GM18508 (cell line): ENCODE results near the gene CLCN6.
"Not testable (repeated sequence)": the region's sequence is repeated elsewhere in the genome, so short reads cannot be mapped to it uniquely, and the experiment has no call there.

Experiments
- ATAC-seq: cut with Tn5 transposase; IDR thresholded peaks from one replicate; pipeline ENCODE4 v1.9.1; 2021; ENCODE audit warnings: moderate number of reproducible peaks; ENCODE audit not compliant: insufficient read depth, unreplicated experiment

CLCN6 gene

DNA sequence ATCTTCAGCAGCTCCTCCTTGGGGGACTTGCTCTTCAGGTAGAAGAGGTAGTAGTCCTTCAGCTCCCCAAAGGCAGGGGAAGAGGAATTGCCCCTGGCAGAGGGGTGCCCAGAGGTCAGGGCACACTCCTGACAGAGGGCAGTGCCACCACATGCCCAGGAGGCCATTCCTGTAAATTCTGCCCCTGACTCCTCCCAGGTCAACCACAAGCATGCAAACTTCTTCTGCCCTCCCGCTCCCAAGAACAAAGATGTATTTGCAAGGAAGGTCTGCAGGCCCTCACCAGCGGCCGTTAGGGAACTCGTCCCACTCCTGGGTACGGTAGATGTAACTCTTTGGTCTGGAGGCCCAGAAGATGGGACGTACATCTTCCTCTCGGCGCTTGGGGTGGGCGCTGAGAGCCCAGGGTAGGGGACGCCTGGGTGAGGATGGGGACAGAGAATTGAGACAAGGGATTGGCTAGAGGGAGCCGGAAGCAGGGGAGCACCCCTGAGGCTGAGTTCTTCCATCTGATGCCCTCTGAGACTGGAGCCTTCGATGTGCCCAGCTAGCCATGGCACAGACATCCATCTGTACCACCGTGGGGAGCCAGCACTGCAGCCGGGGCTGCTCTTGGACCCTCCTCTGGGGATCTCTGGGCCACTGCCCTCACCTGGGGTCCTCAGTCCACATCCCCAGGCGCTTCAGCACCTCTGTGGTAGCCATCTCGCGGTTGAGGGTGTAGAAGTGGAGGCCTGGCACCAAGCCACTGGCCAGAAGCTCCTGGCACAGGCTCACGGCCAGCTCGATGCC is 11.3 kb upstream of the CLCN6 start:
- no peak for ATAC-seq

DNA sequence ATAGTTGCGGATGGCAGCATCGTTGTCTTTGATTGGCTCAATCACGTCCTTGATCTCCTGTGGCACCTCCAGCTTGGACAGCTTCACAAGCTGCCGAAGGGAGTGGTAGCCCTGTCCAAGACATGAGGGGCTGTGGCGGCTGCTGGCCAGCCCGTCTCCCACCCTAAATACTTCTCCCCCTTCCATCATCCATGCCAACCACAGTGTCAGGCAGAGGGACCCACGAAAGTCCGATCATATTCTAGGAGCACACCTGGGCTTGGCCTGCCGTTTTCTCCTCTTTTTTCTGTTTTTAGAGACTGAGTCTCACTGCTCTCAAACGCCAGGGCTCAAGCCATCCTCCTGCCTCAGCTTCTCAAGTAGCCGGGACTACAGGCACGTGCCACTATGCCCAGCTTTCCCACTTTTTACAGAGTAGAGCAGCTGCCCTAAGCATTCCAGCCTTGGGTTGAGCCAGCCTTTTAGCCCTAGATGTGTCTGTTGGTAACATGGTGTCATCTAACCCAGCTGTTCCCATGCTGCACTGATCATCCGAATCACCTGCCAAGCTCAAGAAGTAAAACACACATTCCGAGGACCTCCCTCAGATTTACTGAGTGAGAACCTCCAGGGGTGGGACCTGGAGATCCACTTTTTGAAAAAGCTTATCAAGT is 10.6 kb upstream of the CLCN6 start:
- no peak for ATAC-seq

DNA sequence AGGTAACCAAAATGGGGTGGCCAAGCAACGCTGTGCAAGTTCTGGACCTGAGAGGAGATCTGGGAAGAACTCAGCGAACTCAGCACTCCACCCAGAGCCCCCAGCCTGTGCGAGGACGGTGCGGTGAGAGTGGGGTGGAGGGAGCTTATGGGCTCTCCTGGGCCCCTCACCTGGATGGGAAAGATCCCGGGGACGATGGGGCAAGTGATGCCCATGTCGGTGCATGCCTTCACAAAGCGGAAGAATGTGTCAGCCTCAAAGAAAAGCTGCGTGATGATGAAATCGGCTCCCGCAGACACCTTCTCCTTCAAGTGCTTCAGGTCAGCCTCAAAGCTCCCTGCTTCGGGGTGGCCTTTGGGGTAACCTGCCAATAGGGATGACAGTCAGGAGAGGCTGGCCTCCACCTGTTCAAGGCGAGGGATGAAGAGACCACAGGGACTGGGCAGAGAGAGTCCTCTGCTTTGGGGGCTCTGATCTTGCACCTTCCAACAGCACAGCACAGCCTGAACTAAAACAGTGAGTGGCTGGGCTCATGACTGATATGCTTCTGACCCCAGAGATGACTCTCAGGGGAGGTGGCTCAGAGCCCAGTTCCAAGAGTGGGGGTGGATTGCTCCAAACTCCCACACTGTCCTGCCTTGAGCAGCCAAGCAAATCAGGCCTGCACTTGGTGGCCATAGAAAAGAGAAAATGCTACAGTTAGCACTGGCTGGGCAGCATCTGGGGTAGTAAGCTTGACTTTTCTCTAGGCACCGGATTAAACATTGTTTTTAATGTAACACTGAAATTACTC is 9.8 kb upstream of the CLCN6 start:
- ATAC-seq = no peak

DNA sequence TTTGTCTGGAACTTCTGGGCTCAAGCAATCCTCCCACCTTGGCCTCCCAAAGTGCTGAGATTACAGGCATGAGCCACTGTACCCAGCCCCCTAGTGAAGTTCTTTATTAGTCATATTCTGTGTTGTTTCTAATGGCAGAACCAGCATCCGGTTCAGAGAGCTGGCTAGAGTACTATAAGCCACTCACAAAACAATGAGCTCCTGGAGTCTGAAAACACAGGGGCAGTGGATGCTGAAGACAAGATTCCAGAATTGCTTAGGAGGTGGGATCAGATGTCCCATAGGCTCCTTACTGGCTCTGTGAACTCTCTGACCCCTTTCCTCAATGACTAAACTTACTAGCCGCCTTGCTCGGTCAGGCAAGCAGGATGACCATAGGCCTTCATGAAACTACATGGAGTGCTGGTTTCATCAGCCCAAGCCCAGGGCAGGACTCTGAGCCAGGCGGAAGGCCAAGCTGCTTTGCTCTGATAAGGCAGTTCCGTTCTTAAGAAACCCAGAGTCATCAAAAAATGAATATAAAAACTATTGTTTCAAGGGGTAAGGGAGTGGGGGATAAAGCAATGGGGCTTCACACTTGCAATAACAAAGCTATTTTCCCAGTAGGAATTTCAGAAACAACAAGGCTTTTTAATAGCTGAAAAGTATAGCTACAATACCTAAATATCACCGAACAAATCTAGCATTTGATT is 8.3 kb upstream of the CLCN6 start:
- no peak for ATAC-seq

DNA sequence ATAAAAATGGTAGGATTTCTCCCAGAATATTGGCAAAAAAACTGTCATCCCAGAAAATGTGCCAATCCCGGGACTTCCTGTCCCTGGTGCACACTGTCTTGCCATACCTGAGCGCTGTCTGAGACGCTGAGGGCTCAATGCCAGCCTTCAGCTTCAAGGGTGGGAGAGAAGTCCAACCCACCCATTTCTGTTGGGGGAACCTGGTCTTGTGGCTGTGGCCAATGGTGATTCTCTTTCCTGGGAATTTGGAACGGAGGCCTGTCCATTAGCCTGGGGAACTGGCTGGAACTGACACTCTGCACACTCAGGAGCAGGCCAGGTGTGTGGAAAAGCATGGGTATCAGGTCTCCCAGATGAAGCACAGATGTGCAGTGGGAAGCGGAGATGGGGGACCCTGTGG is 6.9 kb upstream of the CLCN6 start:
- no peak for ATAC-seq

DNA sequence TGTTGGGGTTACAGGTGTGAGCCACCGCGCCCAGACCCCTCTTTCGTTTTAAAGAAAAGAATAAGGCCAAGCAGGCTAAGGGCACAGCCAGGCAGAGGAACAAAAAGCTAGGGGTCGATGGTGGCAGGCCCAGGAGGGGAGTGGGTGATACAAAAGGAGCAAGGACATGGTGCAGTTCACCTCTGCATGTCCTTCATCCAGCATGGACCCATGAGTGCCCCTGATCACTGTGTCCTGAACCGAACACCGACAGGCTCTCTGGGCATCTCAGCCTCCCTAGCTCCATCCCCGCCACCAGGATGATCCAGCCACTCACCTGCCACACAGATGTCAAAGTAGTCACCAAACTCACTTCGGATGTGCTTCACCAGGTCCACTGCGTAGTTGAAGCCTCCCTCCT is 6.1 kb upstream of the CLCN6 start:
- ATAC-seq = no peak

DNA sequence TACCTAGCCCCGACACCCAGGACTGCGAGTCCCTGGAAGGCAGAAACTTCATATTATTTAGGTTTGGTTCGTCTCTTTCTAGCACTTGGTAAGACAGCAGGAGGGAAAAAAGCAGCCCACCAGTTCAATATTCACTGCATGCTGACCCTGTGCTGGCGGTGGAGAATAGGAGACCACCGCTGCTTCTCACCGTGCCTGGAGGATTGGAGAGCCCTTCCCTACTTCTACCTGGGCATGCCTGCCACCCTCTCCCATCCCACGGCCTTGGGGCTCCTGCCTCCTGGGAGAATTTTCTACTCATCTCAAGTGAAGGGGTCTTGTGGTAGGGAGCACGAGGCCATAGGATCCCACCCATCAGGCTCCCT is 5.6 kb upstream of the CLCN6 start:
- ATAC-seq = no peak

DNA sequence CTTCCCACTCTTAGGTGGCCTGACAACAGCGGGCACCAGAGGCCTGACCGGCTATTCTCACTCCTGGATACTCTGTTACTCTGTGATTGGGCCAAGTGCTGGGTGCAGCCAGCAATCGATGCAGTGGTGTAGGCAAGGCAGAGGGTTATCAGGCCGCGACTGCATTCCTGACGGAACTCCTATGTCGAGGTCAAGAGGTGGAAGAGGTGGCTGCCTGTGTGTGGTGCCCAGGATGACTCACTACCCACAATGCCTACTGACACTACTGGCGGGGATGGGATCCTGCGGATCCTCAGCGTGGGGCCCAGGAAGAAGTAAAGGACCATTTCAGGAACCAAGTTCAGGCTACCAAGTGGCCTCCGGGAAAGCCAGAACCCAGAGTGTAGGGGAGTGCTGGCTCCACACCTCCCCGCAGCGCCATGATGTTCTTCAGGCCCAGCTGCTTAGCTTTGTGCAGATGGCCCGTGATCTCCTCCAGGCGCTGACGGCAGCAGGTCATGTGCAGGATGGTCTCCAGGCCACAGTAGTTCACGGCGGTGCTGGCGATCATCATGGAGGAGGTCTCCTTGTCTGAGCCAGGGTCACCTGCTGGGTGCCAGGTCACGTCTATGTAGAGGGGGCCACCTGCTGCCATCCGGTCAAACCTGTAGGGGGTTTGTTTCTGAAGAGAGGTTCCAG is 5.1 kb upstream of the CLCN6 start:
- no peak for ATAC-seq

DNA sequence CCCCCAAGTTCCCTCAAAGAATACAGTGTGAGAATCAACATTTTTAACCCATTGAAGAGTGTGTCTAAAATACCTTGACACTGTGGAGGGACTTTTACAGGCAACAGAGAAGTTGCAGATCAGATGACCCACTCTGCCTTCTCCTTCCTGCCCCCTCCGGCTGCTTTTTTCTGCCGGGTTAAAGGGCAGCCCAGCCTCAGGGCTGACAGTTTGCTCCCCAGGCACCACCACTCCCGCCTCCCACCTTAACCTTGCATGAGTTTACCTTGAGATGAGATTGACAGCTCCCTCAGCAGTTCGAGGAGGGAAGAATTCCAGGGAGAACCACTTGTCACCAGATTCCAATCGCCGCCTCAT is 3.4 kb upstream of the CLCN6 start:
- no peak for ATAC-seq

DNA sequence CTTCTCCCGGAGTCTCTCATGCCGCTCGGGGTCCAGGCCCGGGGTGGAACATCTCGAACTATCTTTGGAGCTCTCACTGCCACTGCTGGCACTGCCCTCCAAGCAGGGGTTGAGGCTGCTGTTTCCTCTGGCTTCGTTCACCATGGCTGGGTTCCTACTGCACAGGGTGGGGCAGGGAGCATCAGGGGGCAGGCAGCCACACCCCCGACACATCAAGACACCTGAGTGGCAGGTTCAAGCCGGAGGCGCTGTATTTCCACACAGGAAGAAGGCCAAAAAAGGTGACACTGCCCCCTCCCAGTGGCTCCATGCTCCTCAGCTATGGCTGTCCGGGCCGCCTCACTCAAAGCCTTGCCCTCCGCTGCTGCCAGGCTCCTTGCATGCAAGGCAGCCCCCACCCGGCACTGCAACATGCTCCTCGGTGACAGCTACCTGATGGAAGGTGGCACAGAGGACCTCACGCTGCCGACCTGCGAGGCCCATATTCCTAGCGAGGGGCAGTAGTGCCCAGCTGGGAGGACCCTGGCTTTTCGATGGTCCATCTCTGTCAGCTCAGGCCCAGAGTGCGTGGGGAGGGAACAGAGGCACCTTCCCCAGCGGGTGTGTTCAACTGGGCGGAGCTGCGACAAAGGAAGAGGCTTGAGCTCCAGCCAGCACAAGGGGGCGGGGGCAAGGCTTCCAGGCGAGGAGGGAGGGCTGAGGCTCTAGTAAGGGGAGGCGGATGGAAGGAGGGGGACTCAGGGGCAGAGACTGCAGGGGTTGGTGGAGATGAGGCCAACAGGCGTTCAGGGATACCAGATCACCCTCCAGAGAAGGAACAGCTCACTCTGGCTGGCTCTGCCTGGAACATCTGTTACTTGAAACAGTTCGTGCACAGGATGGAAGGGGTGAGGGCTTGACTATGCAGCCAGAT is 2.8 kb upstream of the CLCN6 start:
- no peak for ATAC-seq

DNA sequence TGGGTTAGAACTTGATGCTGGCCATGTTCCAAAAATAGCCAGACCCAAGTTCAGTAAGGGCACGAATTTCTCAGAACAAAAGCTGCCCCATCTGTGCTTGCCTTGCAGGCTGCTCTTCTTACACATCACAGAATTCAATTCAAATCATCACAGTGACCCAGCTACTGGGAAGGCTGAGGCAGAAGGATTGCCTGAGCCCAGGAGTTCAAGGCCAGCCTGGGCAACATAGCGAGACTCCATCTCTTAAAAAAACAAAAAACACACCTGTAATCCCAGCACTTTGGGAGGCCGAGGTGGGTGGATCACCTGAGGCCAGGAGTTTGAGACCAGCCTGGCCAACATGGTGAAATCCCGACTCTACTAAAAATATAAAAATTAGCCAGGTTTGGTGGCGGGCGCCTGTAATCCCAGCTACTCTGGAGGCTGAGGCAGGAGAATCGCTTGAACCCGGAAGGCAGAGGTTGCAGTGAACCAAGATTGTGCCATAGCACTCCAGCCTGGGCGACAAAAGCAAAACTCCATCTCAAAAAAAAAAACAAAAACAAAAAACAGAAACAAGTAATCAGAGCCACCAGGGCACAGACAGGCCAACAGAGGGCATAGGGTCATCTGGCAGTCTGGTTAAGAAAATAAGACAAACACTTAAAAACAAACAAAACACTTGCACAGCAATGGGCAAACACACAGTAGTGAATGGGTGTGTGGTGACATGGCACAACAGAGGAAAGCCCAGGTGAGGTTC is 1.9 kb upstream of the CLCN6 start:
- ATAC-seq = not testable (repeated sequence)

DNA sequence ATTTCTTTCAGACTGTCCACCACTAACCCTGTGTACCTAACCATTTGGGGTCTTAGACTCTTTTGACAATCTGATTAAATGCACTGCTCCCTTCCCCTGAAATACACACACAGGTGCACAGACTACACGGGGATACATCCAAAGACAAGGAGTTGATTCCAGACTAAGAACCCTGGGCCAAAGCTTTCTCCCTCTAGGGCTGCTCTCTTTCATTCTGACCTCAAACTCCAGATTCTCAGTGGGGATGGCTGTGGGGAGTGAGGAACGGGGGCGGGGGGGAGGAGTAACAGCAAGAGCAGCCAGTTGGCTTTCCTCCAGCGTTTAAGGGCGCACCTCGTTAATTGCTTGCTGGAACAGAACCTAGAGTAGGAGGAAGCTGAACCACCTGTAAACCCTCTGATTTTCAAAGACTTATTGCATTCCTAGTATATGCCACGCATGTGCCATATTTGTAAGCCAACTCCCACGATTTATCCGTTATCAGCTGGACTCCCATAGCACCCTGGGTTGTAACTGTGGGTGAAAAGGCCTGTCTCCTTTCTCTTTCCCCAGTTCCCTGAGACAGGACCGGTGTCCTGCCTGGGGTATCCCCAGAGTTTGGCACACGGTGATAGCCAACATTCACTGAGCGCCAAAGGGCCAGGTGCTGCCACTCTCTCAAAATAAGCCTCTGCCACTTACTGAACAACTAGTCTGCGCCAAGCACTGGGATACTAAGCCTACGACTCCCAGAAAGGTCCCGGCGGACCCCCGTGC is 1.1 kb upstream of the CLCN6 start:
- ATAC-seq = no peak

DNA sequence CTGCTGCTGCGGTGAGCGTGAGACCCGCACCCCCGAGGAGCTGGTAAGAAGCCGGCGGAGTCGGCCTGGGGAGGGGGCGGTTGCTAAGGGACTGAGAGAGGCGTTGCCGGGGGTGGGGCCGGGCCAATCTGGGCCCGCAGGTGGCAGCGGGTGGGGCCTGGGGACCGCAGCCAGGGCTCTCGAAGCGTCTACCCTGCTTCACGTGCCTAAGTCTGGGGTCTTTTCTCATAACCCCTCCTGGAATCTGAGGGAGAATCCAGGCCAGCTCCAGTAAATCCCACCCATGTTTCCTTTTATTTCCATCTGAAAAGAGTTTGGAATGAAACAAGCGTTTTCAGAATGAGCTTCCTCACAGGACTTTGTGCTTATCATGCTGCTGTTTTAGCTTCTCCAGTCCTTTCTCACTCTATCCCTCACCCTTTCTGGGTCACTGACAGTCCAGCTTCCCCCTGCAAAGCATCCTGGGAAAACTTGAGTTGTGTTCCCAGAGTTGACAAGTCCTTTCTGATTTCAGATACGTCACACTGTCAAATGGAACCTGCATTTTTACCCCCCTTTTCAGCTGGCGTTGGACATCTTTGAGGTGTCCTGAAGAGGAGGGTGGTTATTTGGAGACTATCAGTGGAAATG is 431 bp downstream of the CLCN6 start:
- peak; percentile 11 for ATAC-seq

DNA sequence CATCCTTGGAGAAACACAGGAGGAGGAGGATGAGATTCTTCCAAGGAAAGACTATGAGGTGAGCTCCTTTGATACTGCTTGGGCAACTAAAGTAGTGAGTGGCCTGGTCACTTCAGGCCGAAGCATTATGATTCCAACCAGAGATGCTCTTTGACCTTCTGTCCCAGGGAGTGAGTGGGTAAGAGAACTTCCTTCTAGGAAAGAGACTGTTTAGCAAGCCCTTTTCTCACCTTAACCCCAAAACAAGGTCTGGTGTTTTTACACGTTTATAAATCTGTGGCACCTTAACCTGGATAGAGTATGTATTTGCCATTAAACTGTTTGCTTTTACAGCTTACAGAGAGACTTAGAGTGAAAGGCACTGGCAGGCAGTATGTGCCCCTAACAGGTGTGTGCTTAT is 1.1 kb downstream of the CLCN6 start:
- no peak for ATAC-seq

DNA sequence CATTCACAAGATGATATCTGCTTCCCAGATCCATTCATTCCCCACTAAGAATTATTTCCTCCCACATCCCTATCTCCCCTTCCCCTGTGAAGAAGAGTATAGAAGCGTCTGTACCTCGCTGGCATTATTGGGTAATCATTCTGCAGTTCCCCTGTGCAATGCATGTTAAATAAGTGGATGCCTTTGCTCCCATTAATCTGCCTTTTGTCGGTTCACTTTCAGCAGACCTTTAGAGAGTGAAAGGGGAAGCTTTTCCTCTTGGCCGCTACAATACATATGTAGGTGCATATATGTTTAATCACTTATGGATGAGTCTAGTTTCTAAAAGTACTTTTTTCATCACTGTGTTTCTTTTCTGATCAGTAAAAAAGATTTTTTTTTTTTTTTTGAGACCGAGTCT is 7.0 kb downstream of the CLCN6 start:
- no peak for ATAC-seq

DNA sequence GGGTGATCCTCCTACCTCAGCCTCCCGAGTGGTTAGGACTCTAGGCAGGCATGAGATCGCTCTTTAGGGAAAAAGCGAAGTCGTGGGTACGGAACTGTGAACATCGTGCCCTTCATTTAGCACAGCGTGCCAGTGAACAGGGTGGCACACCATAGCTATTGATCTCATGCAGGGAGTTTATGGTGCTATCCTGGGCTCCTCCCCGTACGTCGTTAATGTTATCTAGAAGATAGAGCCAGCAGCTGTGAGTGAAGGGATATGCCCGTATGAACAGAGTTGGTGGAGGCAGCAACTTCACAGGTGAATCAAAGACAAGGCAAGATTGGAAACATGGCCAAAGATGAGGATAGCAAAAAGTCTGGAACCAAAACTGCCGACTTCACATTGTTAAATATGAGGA is 11.2 kb downstream of the CLCN6 start:
- no peak for ATAC-seq

DNA sequence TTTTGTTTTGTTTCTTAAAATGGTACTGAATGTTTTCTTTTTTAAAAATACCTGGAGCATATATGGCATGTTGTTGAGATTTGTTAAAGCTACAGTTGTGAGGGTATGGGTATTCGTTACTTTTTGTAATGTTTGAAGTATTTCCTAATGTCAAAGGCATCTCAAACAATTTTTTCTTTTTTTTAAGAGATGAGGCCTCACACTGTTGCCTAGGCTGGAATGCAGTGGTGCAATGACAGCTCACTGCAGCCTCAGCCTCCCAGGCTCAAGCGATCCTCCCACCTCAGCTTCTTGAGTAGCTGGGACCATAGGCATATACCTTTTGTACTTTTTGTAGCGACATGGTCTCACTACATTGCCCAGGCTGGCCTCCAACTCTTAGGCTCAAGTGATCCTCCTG is 16.1 kb downstream of the CLCN6 start:
- no peak for ATAC-seq
